IMR-90 (cell line): ENCODE measurements around the gene SFTPB. TPM values are rescaled to one million over a fixed set of nuclear protein-coding genes. Genes with fewer than 3 reads are reported as not detected.

ENCODE experiments used
- ATAC-seq: fragments of 200-7000 bp; cut with Tn5 transposase; 2 replicates; pipeline ENCODE4 v1.9.1; 2020; ENCODE audit warnings: low read depth, mild to moderate bottlenecking, moderate library complexity
- BruUV-seq: library from RNA; stranded (reverse); fragments of 400-500 nt; replicated peaks from 2 replicates; lab custom pipeline; 2021; lab: Mats Ljungman, UMichigan
- CTCF ChIA-PET: fragments of 300-600 bp; formaldehyde crosslinking; extraction: SDS; loops from one replicate; lab custom pipeline; 2021; ENCODE audit warnings: antibody characterized with exemption; lab: Yijun Ruan, JAX
- POLR2A ChIA-PET: fragments of 300-600 bp; sonication (Branson Sonifier 250); formaldehyde crosslinking; loops from one replicate; lab custom pipeline; 2022; ENCODE audit warnings: antibody characterized with exemption; ENCODE audit not compliant: unreplicated experiment; lab: Charles Lee
- DNase-seq: peaks from one replicate; pipeline ENCODE4 v3.0.0; 2013
- H2AFZ ChIP-seq: replicated peaks from 2 replicates; pipeline ENCODE3; 2013; ENCODE audit warnings: low read length, mild to moderate bottlenecking; ENCODE audit not compliant: poor library complexity
- H2AK5ac ChIP-seq: 2 replicates; pipeline ENCODE4 v1.6.1; 2013; ENCODE audit warnings: low read depth, low read length, inconsistent platforms
- H2AK9ac ChIP-seq: replicated peaks from 2 replicates; pipeline ENCODE3; 2013; ENCODE audit warnings: mild to moderate bottlenecking, low read depth, low read length, moderate library complexity; ENCODE audit not compliant: poor library complexity
- H2BK120ac ChIP-seq: 2 replicates; pipeline ENCODE4 v1.6.1; 2013; ENCODE audit warnings: low read depth, low read length, inconsistent platforms
- H2BK15ac ChIP-seq: 3 replicates; pipeline ENCODE4 v1.6.1; 2013; ENCODE audit warnings: low read depth, low read length, inconsistent platforms
- H2BK20ac ChIP-seq: 2 replicates; pipeline ENCODE4 v1.6.1; 2013; ENCODE audit warnings: low read depth, mild to moderate bottlenecking, inconsistent platforms, low read length, moderate library complexity
- H2BK5ac ChIP-seq: 2 replicates; pipeline ENCODE4 v1.6.1; 2013; ENCODE audit warnings: mild to moderate bottlenecking, low read depth, low read length, inconsistent platforms; ENCODE audit not compliant: poor library complexity, severe bottlenecking
- H3K14ac ChIP-seq: replicated peaks from 2 replicates; pipeline ENCODE4 v1.6.1; 2013; ENCODE audit warnings: low read depth, low read length, inconsistent platforms
- H3K18ac ChIP-seq: 2 replicates; pipeline ENCODE4 v1.6.1; 2013; ENCODE audit warnings: low read depth, low read length, control low read depth
- H3K23ac ChIP-seq: 2 replicates; pipeline ENCODE4 v1.6.1; 2013; ENCODE audit warnings: low read depth, low read length, inconsistent platforms
- H3K27ac ChIP-seq: 2 replicates; pipeline ENCODE4 v1.5.1; 2013; ENCODE audit warnings: mild to moderate bottlenecking, control low read depth, low read length; ENCODE audit not compliant: insufficient read depth
- H3K27me3 ChIP-seq: 2 replicates; pipeline ENCODE4 v1.6.1; 2013; ENCODE audit warnings: low read length; ENCODE audit not compliant: control insufficient read depth, insufficient read depth
- H3K36me3 ChIP-seq: 2 replicates; pipeline ENCODE4 v1.6.1; 2013; ENCODE audit warnings: low read length, mixed read lengths; ENCODE audit not compliant: control insufficient read depth, insufficient read depth
- H3K4ac ChIP-seq: 2 replicates; pipeline ENCODE4 v1.6.1; 2013; ENCODE audit warnings: low read depth, low read length, inconsistent platforms
- H3K4me1 ChIP-seq: 2 replicates; pipeline ENCODE4 v1.6.1; 2013; ENCODE audit warnings: low read length, mixed read lengths; ENCODE audit not compliant: control insufficient read depth, insufficient read depth
- H3K4me2 ChIP-seq: 2 replicates; pipeline ENCODE4 v1.6.1; 2013; ENCODE audit warnings: low read depth, mild to moderate bottlenecking, control low read depth, low read length, moderate library complexity
- H3K4me3 ChIP-seq: 2 replicates; pipeline ENCODE4 v1.5.1; 2013; ENCODE audit warnings: low read depth, mild to moderate bottlenecking, control low read depth, low read length, moderate library complexity; ENCODE audit not compliant: insufficient read depth
- H3K56ac ChIP-seq: 2 replicates; pipeline ENCODE4 v1.6.1; 2013; ENCODE audit warnings: low read length, inconsistent platforms; ENCODE audit not compliant: insufficient read depth; ENCODE audit errors: extremely low read depth
- H3K79me1 ChIP-seq, 2 experiments: 2 replicates each; pipeline ENCODE4 v1.6.1; 2013; ENCODE audit warnings: low read length in 2 of 2, inconsistent platforms in 1 of 2, low read depth in 1 of 2
- H3K9ac ChIP-seq: 2 replicates; pipeline ENCODE4 v1.6.1; 2013; ENCODE audit warnings: low read depth, low read length, control low read depth
- H3K9me1 ChIP-seq: 2 replicates; pipeline ENCODE4 v1.6.1; 2013; ENCODE audit warnings: low read length, inconsistent platforms; ENCODE audit not compliant: insufficient read depth
- H3K9me3 ChIP-seq: 2 replicates; pipeline ENCODE4 v1.6.1; 2013; ENCODE audit warnings: low read length; ENCODE audit not compliant: control insufficient read depth, insufficient read depth
- H4K20me1 ChIP-seq: 2 replicates; pipeline ENCODE4 v1.6.1; 2013; ENCODE audit warnings: low read length, inconsistent platforms; ENCODE audit not compliant: insufficient read depth
- H4K5ac ChIP-seq: 2 replicates; pipeline ENCODE4 v1.6.1; 2013; ENCODE audit warnings: mild to moderate bottlenecking, low read depth, low read length, control low read depth
- H4K8ac ChIP-seq, 2 experiments: 2 replicates each; pipeline ENCODE4 v1.6.1; 2013; ENCODE audit warnings: low read depth in 2 of 2, low read length in 2 of 2, control low read depth in 1 of 2, inconsistent platforms in 1 of 2
- H4K91ac ChIP-seq: 2 replicates; pipeline ENCODE4 v1.6.1; 2013; ENCODE audit warnings: low read depth, low read length, inconsistent platforms; ENCODE audit not compliant: insufficient read depth
- BHLHE40 ChIP-seq: fragments of 150-350 bp; IDR thresholded peaks from 2 replicates; pipeline ENCODE4 v1.6.1; 2016; ENCODE audit warnings: mild to moderate bottlenecking, low read depth, low read length
- CHD1 ChIP-seq: IDR thresholded peaks from 2 replicates; pipeline ENCODE4 v1.6.1; 2012; ENCODE audit warnings: low read depth, low read length, improper control_type of control experiment
- CTCF ChIP-seq: conservative IDR thresholded peaks from 2 replicates; pipeline ENCODE4 v1.5.1; 2012; ENCODE audit warnings: mild to moderate bottlenecking, low read depth, low read length, improper control_type of control experiment
- MAFK ChIP-seq: IDR thresholded peaks from 2 replicates; pipeline ENCODE4 v1.6.1; 2012; ENCODE audit warnings: low read depth, low read length, improper control_type of control experiment
- MAZ ChIP-seq: IDR thresholded peaks from 2 replicates; pipeline ENCODE4 v1.6.1; 2012; ENCODE audit warnings: low read depth, mild to moderate bottlenecking, low read length, improper control_type of control experiment, moderate library complexity, borderline replicate concordance
- MXI1 ChIP-seq: IDR thresholded peaks from 2 replicates; pipeline ENCODE4 v1.6.1; 2012; ENCODE audit warnings: low read depth, mild to moderate bottlenecking, low read length, moderate library complexity, borderline replicate concordance
- NFE2L2 ChIP-seq: fragments of 150-350 bp; IDR thresholded peaks from 2 replicates; pipeline ENCODE4 v1.6.1; 2016; ENCODE audit warnings: low read depth, mild to moderate bottlenecking, low read length
- POLR2A ChIP-seq: IDR thresholded peaks from 2 replicates; pipeline ENCODE4 v1.6.1; 2012; ENCODE audit warnings: mild to moderate bottlenecking, low read depth, low read length
- RAD21 ChIP-seq: IDR thresholded peaks from 2 replicates; pipeline ENCODE4 v1.6.1; 2012; ENCODE audit warnings: low read length, improper control_type of control experiment
- RCOR1 ChIP-seq: IDR thresholded peaks from 2 replicates; pipeline ENCODE4 v1.6.1; 2012; ENCODE audit warnings: mild to moderate bottlenecking, low read length, improper control_type of control experiment; ENCODE audit not compliant: insufficient replicate concordance
- RFX5 ChIP-seq: IDR thresholded peaks from 2 replicates; pipeline ENCODE4 v1.8.0; 2012; ENCODE audit warnings: low read depth, mild to moderate bottlenecking, low read length, moderate library complexity
- SMC3 ChIP-seq: fragments of 150-350 bp; IDR thresholded peaks from 2 replicates; pipeline ENCODE4 v1.6.1; 2016; ENCODE audit warnings: low read depth, mild to moderate bottlenecking, antibody characterized with exemption, low read length, moderate library complexity
- WGBS, 2 experiments: methylation state at CpG; one replicate each; pipeline versions ENCODE4 v1.1.5 to v1.1.7; 2013; ENCODE audit warnings: missing lambda C conversion rate in 2 of 2; ENCODE audit not compliant: insufficient read length in 1 of 2; ENCODE audit errors: extremely low coverage in 2 of 2; 5-methylcytosine and 5-hydroxymethylcytosine counted together
- dilution Hi-C: fragments of 300-500 bp; cut with HindIII; formaldehyde crosslinking; loops from one replicate; pipeline ENCODE4 v1.14.3; 2018; ENCODE audit warnings: low sequenced_read_pairs; ENCODE audit not compliant: unreplicated experiment
- in situ Hi-C: fragments of 300-500 bp; cut with MboI; formaldehyde crosslinking; loops from 3 replicates; pipeline ENCODE4 v1.14.3; 2019; ENCODE audit warnings: low sequenced_read_pairs, inconsistent platforms, mixed read lengths
- intact Hi-C: fragments of 100-400 bp; cut with micrococcal nuclease; formaldehyde crosslinking; loops from 2 replicates; pipeline ENCODE4 v1.10.0; 2022
- polyA plus RNA-seq, 3 experiments: library from polyadenylated mRNA; depleted of rRNA; stranded (reverse); fragments of >200 nt; gene quantifications; 2 replicates each; pipeline ENCODE4 v1.2.3, GENCODE V29; 2012; ENCODE audit warnings: low replicate concordance in 1 of 3
- total RNA-seq: library from RNA; depleted of rRNA; stranded (reverse); fragments of >200 nt; gene quantifications from 2 replicates; pipeline ENCODE4 v1.2.3, GENCODE V29; 2012
- TF ChIP-seq, protein P1 (sequence below): fragments of 150-350 bp; IDR thresholded peaks from 2 replicates; pipeline ENCODE4 v1.6.1; 2016; ENCODE audit warnings: low read depth, mild to moderate bottlenecking, low read length, moderate library complexity, borderline replicate concordance

The SFTPB gene
- total and polyA plus RNA-seq, 2 of the 4 experiments (the other 2 are of a cell fraction), result not detected

DNA sequence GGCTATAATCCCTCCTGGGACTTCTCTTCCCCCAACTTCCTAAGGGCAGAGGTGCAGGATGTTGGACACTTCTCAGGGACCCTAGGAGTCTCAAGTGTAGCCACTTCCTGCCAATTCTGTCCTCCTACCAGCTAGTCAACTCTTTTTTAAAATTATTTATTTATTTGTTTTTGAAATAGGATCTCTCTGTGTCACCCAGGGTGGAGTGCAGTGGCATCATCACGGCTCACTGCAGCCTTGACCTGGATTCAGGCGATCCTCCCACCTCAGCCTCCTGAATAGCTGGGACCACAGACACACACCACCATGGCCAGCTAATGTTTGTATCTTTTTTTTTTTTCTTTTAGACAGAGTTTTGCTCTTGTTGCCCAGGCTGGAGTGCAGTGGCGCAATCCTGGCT lies 11.5 kb downstream of the SFTPB start:
- Histone ChIP-seq H2AK5ac (peak overlapping the region; percentile 87; the same call in 1 of the 2 replicates), H3K4me3 (no peak overlapping the region), H4K20me1 (no peaks in the 10 kb centered on the region; the same call in none of the 2 replicates), H4K91ac (no peak overlapping the region), H3K9me3 (no peaks in the 10 kb centered on the region), H3K79me1 (peaks cover 0 to 9% of the 10 kb centered on the region in 2 experiments; a peak in 2 of 4 replicates), H2AFZ (peak overlapping the region; percentile 15), H3K4me1 (peaks cover 18% of the 10 kb centered on the region), H3K9me1 (peaks cover 14% of the 10 kb centered on the region), H3K9ac (no peak overlapping the region), H3K4ac (peak overlapping the region; percentile 63; the same call in 1 of the 2 replicates), H3K56ac (no peak overlapping the region), H2BK15ac (no peak overlapping the region), H4K5ac (no peak overlapping the region), H4K8ac (no peak overlapping the region), H2AK9ac (no peak overlapping the region), H3K18ac (no peak overlapping the region), H3K27ac (no peak overlapping the region), H3K27me3 (no peaks in the 10 kb centered on the region), H3K36me3 (peaks cover 4% of the 10 kb centered on the region), H2BK120ac (0 out of 2 replicates have a peak overlapping the region, but pooled peaks have one; percentile 53), H2BK20ac (0 out of 2 replicates have a peak overlapping the region, but pooled peaks have one; percentile 55), H3K23ac (no peak overlapping the region; the same call in 1 of the 2 replicates), H2BK5ac (peak overlapping the region; percentile 6), H3K14ac (peak overlapping the region; percentile 50), H3K4me2 (no peak overlapping the region)
- dilution Hi-C loops (no loop called here), in situ Hi-C loops (no loop called here), intact Hi-C loops (no loop called here)
- DNase-seq (peak; percentile 7), ATAC-seq (no peak)
- WGBS, 2 experiments, result 100% methylated on average over 1 of the region's 3 CpGs; no CpG with 5 or more reads in 1 of the 2 experiments
- ChIA-PET CTCF (no interaction called here), POLR2A (interaction anchor here (0.5 kb wide), 1 partner anchor 13 kb away, joined by 6 read pairs; no protein-coding TSS in a partner anchor)
- TF ChIP-seq RAD21 (no peak), RFX5 (no peak), POLR2A (no peak), MAZ (no peak), MAFK (no peak), NFE2L2 (no peak), SMC3 (no peak), CTCF (no peak), BHLHE40 (no peak), RCOR1 (no peak), MXI1 (no peak), CHD1 (no peak)
- TF ChIP-seq, protein P1, sequence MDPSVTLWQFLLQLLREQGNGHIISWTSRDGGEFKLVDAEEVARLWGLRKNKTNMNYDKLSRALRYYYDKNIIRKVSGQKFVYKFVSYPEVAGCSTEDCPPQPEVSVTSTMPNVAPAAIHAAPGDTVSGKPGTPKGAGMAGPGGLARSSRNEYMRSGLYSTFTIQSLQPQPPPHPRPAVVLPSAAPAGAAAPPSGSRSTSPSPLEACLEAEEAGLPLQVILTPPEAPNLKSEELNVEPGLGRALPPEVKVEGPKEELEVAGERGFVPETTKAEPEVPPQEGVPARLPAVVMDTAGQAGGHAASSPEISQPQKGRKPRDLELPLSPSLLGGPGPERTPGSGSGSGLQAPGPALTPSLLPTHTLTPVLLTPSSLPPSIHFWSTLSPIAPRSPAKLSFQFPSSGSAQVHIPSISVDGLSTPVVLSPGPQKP, result no peak
- BruUV-seq, result no TSS peak
